RWPE1 (cell line): ENCODE results near the gene KRTAP5-2.
"Not testable (repeated sequence)": the region's sequence is repeated elsewhere in the genome, so short reads cannot be mapped to it uniquely, and the experiment has no call there.

Experiments used
- CTCF ChIA-PET: fragments of 350-600 bp; sonication (Branson Sonifier 250); formaldehyde crosslinking; extraction: SDS; loops from one replicate; lab custom pipeline; 2021; lab: Yijun Ruan, JAX
- POLR2A ChIA-PET: fragments of 400-600 bp; formaldehyde crosslinking; extraction: SDS; loops from one replicate; lab custom pipeline; 2020; ENCODE audit warnings: antibody characterized with exemption; ENCODE audit not compliant: low non-redundant PET; lab: Yijun Ruan, JAX
- DNase-seq: peaks from one replicate; pipeline ENCODE4 v3.0.0; 2012; ENCODE audit warnings: low spot score
- H3K27ac ChIP-seq: fragments of 450-650 bp; 2 replicates; pipeline ENCODE4 v1.5.1; 2017
- CTCF ChIP-seq: fragments of 450-650 bp; conservative IDR thresholded peaks from 2 replicates; pipeline ENCODE4 v1.5.1; 2017; ENCODE audit warnings: low read depth, mild to moderate bottlenecking

Gene KRTAP5-2

GRCh38 chr11:1618231-1618630 lies 20.1 kb upstream of the KRTAP5-2 start:
- ChIA-PET POLR2A (no interaction called here), CTCF (no interaction called here)
- TF ChIP-seq CTCF, result no peak
- no peak for DNase-seq
- no peak overlapping the region for H3K27ac ChIP-seq

GRCh38 chr11:1608363-1608762 lies 10.3 kb upstream of the KRTAP5-2 start, which contains the start of gene KRTAP5-3:
Gene KRTAP5-3 (minus strand): TSS chr11:1608463. CDS start chr11:1608385, 78 bp downstream.
- ChIA-PET CTCF (interaction anchor here (1.8 kb wide), 1 partner anchor 13 kb away, joined by 4 read pairs; no protein-coding TSS in a partner anchor), POLR2A (no interaction called here)
- DNase-seq, result no peak
- TF ChIP-seq CTCF, result no peak
- no peak within 1 kb of the TSS for H3K27ac ChIP-seq

- DNase-seq, H3K27ac ChIP-seq, POLR2A ChIA-PET: not testable (repeated sequence)
- CTCF ChIA-PET, result interaction anchor here (1.8 kb wide), 1 partner anchor 13 kb away, joined by 4 read pairs; no protein-coding TSS in a partner anchor
Measured at GRCh38 chr11:1607901-1608300, 9.8 kb upstream of the KRTAP5-2 start.

- CTCF ChIA-PET, result interaction anchor here (1.8 kb wide), 1 partner anchor 12 kb away, joined by 4 read pairs; no protein-coding TSS in a partner anchor
- DNase-seq, POLR2A ChIA-PET, H3K27ac ChIP-seq: not testable (repeated sequence)
Measured at GRCh38 chr11:1607156-1607845, 9.2 kb upstream of the KRTAP5-2 start.

- CTCF ChIA-PET, result interaction anchor here (0.6 kb wide), 1 partner anchor 59 kb away, joined by 3 read pairs; no protein-coding TSS in a partner anchor
- POLR2A ChIA-PET, H3K27ac ChIP-seq, DNase-seq: not testable (repeated sequence)
Measured at GRCh38 chr11:1605923-1606322, 7.8 kb upstream of the KRTAP5-2 start.

GRCh38 chr11:1604711-1605110 lies 6.6 kb upstream of the KRTAP5-2 start:
- no peak for TF ChIP-seq CTCF
- DNase-seq, result no peak
- CTCF ChIA-PET, result no interaction called here
- no peak overlapping the region for H3K27ac ChIP-seq
- POLR2A ChIA-PET, result no interaction called here

- no peak overlapping the region for H3K27ac ChIP-seq
- POLR2A ChIA-PET, result no interaction called here
- no peak for TF ChIP-seq CTCF
- CTCF ChIA-PET, result no interaction called here
- DNase-seq, result no peak
Measured at GRCh38 chr11:1604181-1604580, 6.1 kb upstream of the KRTAP5-2 start.

GRCh38 chr11:1603629-1604028 lies 5.5 kb upstream of the KRTAP5-2 start:
- H3K27ac ChIP-seq, result no peak overlapping the region
- POLR2A ChIA-PET, result no interaction called here
- no peak for TF ChIP-seq CTCF
- CTCF ChIA-PET, result no interaction called here
- DNase-seq, result no peak

- POLR2A ChIA-PET, H3K27ac ChIP-seq, DNase-seq: not testable (repeated sequence)
- CTCF ChIA-PET, result interaction anchor here (0.6 kb wide), 1 partner anchor 227 kb away, joined by 3 read pairs; no protein-coding TSS in a partner anchor
Measured at GRCh38 chr11:1601663-1602062, 3.6 kb upstream of the KRTAP5-2 start.
